Neural cell (in vitro differentiated cells): ENCODE results near the gene IBA57.

ENCODE experiments used
- CTCF ChIP-seq: fragments of 450-650 bp; IDR thresholded peaks from 2 replicates; pipeline ENCODE4 v1.5.1; 2014; ENCODE audit warnings: antibody characterized with exemption, mild to moderate bottlenecking, moderate library complexity; ENCODE audit not compliant: poor library complexity, severe bottlenecking
- EP300 ChIP-seq: fragments of 450-650 bp; conservative IDR thresholded peaks from 2 replicates; pipeline ENCODE4 v1.6.1; 2014; ENCODE audit warnings: antibody characterized with exemption, mild to moderate bottlenecking, moderate library complexity; ENCODE audit not compliant: poor library complexity, severe bottlenecking
- RAD21 ChIP-seq: fragments of 450-650 bp; conservative IDR thresholded peaks from 2 replicates; pipeline ENCODE4 v1.6.1; 2014; ENCODE audit warnings: antibody characterized with exemption, mild to moderate bottlenecking, moderate library complexity
- TF ChIP-seq, protein P1 (sequence below): IDR thresholded peaks from 2 replicates; pipeline ENCODE4 v1.6.1; 2012; ENCODE audit warnings: borderline replicate concordance

DNA sequence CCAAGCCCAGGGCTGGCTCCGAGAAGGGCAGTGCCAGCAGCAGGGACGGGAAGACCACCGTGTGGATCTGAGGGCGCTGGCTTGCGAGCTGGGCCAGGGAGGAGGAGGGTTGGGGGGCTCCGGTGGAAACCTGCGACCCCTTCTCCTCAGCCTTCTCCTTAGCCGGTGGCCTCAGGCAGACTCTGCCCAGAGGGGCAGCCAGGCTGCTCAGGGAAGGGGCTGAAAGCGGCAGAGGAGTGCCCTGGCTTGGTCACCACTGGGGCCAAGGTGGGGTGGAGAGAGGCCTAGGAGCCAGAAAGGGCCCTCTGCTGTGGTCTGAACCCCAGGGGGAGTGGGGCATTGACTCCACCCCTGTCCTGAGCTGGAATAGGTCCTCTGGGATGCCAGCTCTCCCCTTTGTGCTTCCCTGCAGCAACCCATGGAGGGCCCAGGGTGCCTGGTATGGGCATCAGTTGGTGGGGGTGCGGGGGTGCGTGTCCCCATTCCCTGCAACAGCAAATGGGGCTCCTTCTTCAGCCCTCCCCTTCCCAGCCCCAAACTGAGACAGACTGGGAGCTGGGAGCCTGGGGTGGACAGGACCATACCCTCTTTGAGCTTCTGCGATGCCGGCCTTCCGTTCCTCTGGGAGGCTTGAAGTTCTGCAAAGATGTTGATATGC, 6.5 kb upstream of the IBA57 start:
- TF ChIP-seq CTCF (no peak), EP300 (no peak), RAD21 (no peak)
- TF ChIP-seq, protein P1, sequence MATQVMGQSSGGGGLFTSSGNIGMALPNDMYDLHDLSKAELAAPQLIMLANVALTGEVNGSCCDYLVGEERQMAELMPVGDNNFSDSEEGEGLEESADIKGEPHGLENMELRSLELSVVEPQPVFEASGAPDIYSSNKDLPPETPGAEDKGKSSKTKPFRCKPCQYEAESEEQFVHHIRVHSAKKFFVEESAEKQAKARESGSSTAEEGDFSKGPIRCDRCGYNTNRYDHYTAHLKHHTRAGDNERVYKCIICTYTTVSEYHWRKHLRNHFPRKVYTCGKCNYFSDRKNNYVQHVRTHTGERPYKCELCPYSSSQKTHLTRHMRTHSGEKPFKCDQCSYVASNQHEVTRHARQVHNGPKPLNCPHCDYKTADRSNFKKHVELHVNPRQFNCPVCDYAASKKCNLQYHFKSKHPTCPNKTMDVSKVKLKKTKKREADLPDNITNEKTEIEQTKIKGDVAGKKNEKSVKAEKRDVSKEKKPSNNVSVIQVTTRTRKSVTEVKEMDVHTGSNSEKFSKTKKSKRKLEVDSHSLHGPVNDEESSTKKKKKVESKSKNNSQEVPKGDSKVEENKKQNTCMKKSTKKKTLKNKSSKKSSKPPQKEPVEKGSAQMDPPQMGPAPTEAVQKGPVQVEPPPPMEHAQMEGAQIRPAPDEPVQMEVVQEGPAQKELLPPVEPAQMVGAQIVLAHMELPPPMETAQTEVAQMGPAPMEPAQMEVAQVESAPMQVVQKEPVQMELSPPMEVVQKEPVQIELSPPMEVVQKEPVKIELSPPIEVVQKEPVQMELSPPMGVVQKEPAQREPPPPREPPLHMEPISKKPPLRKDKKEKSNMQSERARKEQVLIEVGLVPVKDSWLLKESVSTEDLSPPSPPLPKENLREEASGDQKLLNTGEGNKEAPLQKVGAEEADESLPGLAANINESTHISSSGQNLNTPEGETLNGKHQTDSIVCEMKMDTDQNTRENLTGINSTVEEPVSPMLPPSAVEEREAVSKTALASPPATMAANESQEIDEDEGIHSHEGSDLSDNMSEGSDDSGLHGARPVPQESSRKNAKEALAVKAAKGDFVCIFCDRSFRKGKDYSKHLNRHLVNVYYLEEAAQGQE, result no peak
